Mesothelial cell of epicardium (in vitro differentiated cells): ENCODE results near the gene PLEKHJ1. TPM values are rescaled to one million over a fixed set of nuclear protein-coding genes. Genes with fewer than 3 reads are reported as not detected.

Experiments used
- DNase-seq, 2 experiments: peaks; one replicate each; pipeline ENCODE4 v3.0.0; 2021; ENCODE audit warnings: low spot score in 2 of 2; ENCODE audit not compliant: unreplicated experiment in 2 of 2
- H3K27ac Mint-ChIP-seq: 2 replicates; pipeline ENCODE4 v1.8.0; 2021; ENCODE audit warnings: mixed read lengths
- H3K27me3 Mint-ChIP-seq: 2 replicates; pipeline ENCODE4 v1.8.0; 2021; ENCODE audit warnings: low read depth, mixed read lengths
- H3K36me3 Mint-ChIP-seq: 2 replicates; pipeline ENCODE4 v1.8.0; 2021; ENCODE audit warnings: mixed read lengths
- H3K4me1 Mint-ChIP-seq: 2 replicates; pipeline ENCODE4 v1.8.0; 2021; ENCODE audit warnings: mixed read lengths
- H3K4me3 Mint-ChIP-seq: 2 replicates; pipeline ENCODE4 v1.8.0; 2021; ENCODE audit warnings: mild to moderate bottlenecking, moderate library complexity, mixed read lengths
- H3K9me3 Mint-ChIP-seq: 2 replicates; pipeline ENCODE4 v1.8.0; 2021; ENCODE audit warnings: mixed read lengths
- total RNA-seq: library from RNA; stranded (reverse); gene quantifications from 3 replicates; pipeline ENCODE4 v1.2.1, GENCODE V29; 2021
- TF ChIP-seq, protein P1 (sequence below): fragments of 200-600 bp; sonication (generic); IDR thresholded peaks from one replicate; pipeline ENCODE4 v1.5.0; 2021; ENCODE audit warnings: antibody characterized with exemption; ENCODE audit not compliant: unreplicated experiment

The PLEKHJ1 gene
- total RNA-seq, 1 donor from 2014 or later: 73.4 TPM

- Mint-ChIP-seq H3K27ac (no peak overlapping the region), H3K27me3 (no peaks in the 10 kb centered on the region), H3K4me1 (no peaks in the 10 kb centered on the region), H3K9me3 (no peaks in the 10 kb centered on the region), H3K36me3 (peaks cover 19% of the 10 kb centered on the region), H3K4me3 (no peak overlapping the region)
- TF ChIP-seq, protein P1, sequence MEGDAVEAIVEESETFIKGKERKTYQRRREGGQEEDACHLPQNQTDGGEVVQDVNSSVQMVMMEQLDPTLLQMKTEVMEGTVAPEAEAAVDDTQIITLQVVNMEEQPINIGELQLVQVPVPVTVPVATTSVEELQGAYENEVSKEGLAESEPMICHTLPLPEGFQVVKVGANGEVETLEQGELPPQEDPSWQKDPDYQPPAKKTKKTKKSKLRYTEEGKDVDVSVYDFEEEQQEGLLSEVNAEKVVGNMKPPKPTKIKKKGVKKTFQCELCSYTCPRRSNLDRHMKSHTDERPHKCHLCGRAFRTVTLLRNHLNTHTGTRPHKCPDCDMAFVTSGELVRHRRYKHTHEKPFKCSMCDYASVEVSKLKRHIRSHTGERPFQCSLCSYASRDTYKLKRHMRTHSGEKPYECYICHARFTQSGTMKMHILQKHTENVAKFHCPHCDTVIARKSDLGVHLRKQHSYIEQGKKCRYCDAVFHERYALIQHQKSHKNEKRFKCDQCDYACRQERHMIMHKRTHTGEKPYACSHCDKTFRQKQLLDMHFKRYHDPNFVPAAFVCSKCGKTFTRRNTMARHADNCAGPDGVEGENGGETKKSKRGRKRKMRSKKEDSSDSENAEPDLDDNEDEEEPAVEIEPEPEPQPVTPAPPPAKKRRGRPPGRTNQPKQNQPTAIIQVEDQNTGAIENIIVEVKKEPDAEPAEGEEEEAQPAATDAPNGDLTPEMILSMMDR: no peak
- DNase-seq: no peak
Observed at GRCh38 chr19:2210987-2211740, 25.0 kb downstream of the PLEKHJ1 start.

DNA sequence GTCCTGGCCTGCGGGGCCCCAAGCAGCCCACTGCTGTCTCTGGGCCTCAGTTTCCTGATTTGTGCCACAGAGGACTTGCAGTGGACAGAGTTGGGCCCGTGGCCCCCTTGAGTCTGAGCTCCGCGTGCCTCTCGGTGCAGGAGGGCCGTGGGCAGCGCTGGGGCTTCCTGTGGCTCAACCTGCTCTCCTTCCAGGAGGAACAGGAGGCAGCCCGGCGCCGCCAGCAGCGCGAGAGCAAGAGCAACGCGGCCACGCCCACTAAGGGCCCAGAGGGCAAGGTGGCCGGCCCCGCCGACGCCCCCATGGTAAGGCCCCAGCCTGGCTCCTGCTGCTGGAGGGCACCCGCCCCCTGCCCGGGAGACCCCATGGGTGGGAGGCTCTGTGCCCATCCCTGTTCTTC lies 25.9 kb downstream of the PLEKHJ1 start:
- H3K9me3 Mint-ChIP-seq: no peaks in the 10 kb centered on the region
- no peaks in the 10 kb centered on the region for H3K4me1 Mint-ChIP-seq
- DNase-seq: no peak

DNA sequence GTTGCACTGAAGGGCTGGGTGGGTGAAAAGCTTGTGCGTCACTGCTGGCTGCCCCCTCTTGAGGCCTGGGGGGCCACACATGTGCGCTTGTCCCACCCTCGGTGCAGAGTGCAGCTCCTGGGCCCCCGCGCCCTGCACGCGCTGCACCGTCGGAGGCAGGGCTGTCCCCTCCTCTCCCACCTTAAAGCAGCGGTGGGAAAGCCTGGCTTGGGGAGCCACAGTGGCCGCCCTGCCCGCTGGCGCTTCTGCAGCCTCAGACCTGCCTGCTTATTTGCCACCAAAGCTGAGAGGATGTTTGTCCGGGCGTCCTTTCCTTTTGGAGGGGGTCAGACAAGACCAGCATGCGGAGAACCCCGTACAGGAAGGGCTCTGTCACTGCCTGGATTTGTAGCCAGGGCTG lies 26.7 kb downstream of the PLEKHJ1 start:
- Mint-ChIP-seq H3K9me3 (no peaks in the 10 kb centered on the region), H3K27ac (no peak overlapping the region), H3K27me3 (no peaks in the 10 kb centered on the region), H3K4me3 (no peak overlapping the region), H3K4me1 (no peaks in the 10 kb centered on the region), H3K36me3 (peaks cover 18% of the 10 kb centered on the region)
- TF ChIP-seq, protein P1: no peak
- no peak for DNase-seq

More for the DNA sequence above, 25.9 kb downstream of the PLEKHJ1 start:
- no peak overlapping the region for H3K27ac Mint-ChIP-seq
- H3K36me3 Mint-ChIP-seq: peaks cover 22% of the 10 kb centered on the region
- TF ChIP-seq, protein P1: no peak
- no peak overlapping the region for H3K4me3 Mint-ChIP-seq
- no peaks in the 10 kb centered on the region for H3K27me3 Mint-ChIP-seq

DNA sequence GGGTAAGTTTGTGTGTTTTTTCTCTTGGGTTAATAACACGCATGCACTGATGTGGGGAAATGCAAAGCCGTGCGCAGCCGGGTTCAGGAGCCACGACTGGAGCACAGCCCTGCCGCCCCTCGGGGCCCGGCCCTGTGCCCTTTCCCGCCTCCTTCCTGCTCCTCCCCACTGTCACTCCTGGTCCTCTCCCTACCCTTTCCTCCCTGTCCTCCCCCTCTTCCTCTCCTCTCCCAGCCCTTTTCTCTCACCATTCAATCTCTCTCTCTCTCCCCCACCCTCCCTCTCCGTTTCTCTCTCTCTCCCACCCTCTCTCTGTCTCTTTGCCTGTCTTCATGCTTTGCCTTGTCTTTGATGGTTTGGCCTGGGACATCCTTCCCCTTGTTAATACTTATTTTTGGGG lies 27.2 kb downstream of the PLEKHJ1 start:
- H3K27me3 Mint-ChIP-seq: no peaks in the 10 kb centered on the region
- H3K36me3 Mint-ChIP-seq: peaks cover 20% of the 10 kb centered on the region
- no peak for DNase-seq
- H3K4me3 Mint-ChIP-seq: no peak overlapping the region
- no peaks in the 10 kb centered on the region for H3K4me1 Mint-ChIP-seq
- TF ChIP-seq, protein P1: no peak
- no peaks in the 10 kb centered on the region for H3K9me3 Mint-ChIP-seq
- no peak overlapping the region for H3K27ac Mint-ChIP-seq

- TF ChIP-seq, protein P1: no peak
- H3K4me1 Mint-ChIP-seq: no peaks in the 10 kb centered on the region
- H3K36me3 Mint-ChIP-seq: peaks cover 20% of the 10 kb centered on the region
- no peak for DNase-seq
- H3K27ac Mint-ChIP-seq: no peak overlapping the region
- H3K9me3 Mint-ChIP-seq: no peaks in the 10 kb centered on the region
- no peak overlapping the region for H3K4me3 Mint-ChIP-seq
- no peaks in the 10 kb centered on the region for H3K27me3 Mint-ChIP-seq
Observed at GRCh38 chr19:2207991-2208860, 27.9 kb downstream of the PLEKHJ1 start.
